ENCODE results near the gene HID1.

HID1 gene

GRCh38 chr17:74951680-74952421 is 20.7 kb downstream of the HID1 start:
- Mint-ChIP-seq H3K4me1 (ENCODE audit: low read depth) (no peaks in the 10 kb centered on the region), H3K36me3 (peaks cover 4% of the 10 kb centered on the region), H3K9me3 (ENCODE audit: low read depth) (no peaks in the 10 kb centered on the region), H3K4me3 (no peak overlapping the region), H3K27ac (no peak overlapping the region), H3K27me3 (no peaks in the 10 kb centered on the region)

- Mint-ChIP-seq H3K27me3 (no peaks in the 10 kb centered on the region), H3K4me3 (no peak overlapping the region), H3K36me3 (peaks cover 4% of the 10 kb centered on the region), H3K27ac (no peak overlapping the region), H3K9me3 (ENCODE audit: low read depth) (no peaks in the 10 kb centered on the region), H3K4me1 (ENCODE audit: low read depth) (no peaks in the 10 kb centered on the region)
Observed at GRCh38 chr17:74951065-74951464, 21.5 kb downstream of the HID1 start.

GRCh38 chr17:74950207-74950606 is 22.4 kb downstream of the HID1 start:
- Mint-ChIP-seq H3K36me3 (peaks cover 4% of the 10 kb centered on the region), H3K4me3 (no peak overlapping the region), H3K9me3 (ENCODE audit: low read depth) (no peaks in the 10 kb centered on the region), H3K4me1 (ENCODE audit: low read depth) (no peaks in the 10 kb centered on the region), H3K27ac (no peak overlapping the region), H3K27me3 (peaks cover 2% of the 10 kb centered on the region)

GRCh38 chr17:74949455-74950115 is 23.0 kb downstream of the HID1 start:
- peaks cover under 1% of the 10 kb centered on the region for H3K36me3 Mint-ChIP-seq
- H3K27me3 Mint-ChIP-seq: peaks cover 3% of the 10 kb centered on the region
- H3K4me1 Mint-ChIP-seq (ENCODE audit: low read depth): no peaks in the 10 kb centered on the region
- no peak overlapping the region for H3K4me3 Mint-ChIP-seq
- no peaks in the 10 kb centered on the region for H3K9me3 Mint-ChIP-seq (ENCODE audit: low read depth)
- H3K27ac Mint-ChIP-seq: no peak overlapping the region

GRCh38 chr17:74947041-74947754 is 25.4 kb downstream of the HID1 start:
- no peak overlapping the region for H3K27ac Mint-ChIP-seq
- H3K4me3 Mint-ChIP-seq: no peak overlapping the region
- H3K36me3 Mint-ChIP-seq: no peaks in the 10 kb centered on the region
- H3K4me1 Mint-ChIP-seq (ENCODE audit: low read depth): no peaks in the 10 kb centered on the region
- H3K27me3 Mint-ChIP-seq: peaks cover 6% of the 10 kb centered on the region
- no peaks in the 10 kb centered on the region for H3K9me3 Mint-ChIP-seq (ENCODE audit: low read depth)

GRCh38 chr17:74946641-74947040 is 25.9 kb downstream of the HID1 start:
- H3K36me3 Mint-ChIP-seq: no peaks in the 10 kb centered on the region
- H3K27ac Mint-ChIP-seq: no peak overlapping the region
- no peak overlapping the region for H3K4me3 Mint-ChIP-seq
- H3K4me1 Mint-ChIP-seq (ENCODE audit: low read depth): no peaks in the 10 kb centered on the region
- no peaks in the 10 kb centered on the region for H3K9me3 Mint-ChIP-seq (ENCODE audit: low read depth)
- peaks cover 10% of the 10 kb centered on the region for H3K27me3 Mint-ChIP-seq

GRCh38 chr17:74945543-74945942 is 27.0 kb downstream of the HID1 start:
- Mint-ChIP-seq H3K27me3 (peaks cover 11% of the 10 kb centered on the region), H3K9me3 (ENCODE audit: low read depth) (no peaks in the 10 kb centered on the region), H3K27ac (no peak overlapping the region), H3K4me1 (ENCODE audit: low read depth) (no peaks in the 10 kb centered on the region), H3K4me3 (no peak overlapping the region), H3K36me3 (no peaks in the 10 kb centered on the region)

GRCh38 chr17:74943808-74944522 is 28.6 kb downstream of the HID1 start:
- Mint-ChIP-seq H3K4me3 (no peak overlapping the region), H3K27me3 (peaks cover 14% of the 10 kb centered on the region), H3K27ac (no peak overlapping the region), H3K4me1 (ENCODE audit: low read depth) (no peaks in the 10 kb centered on the region), H3K36me3 (no peaks in the 10 kb centered on the region), H3K9me3 (ENCODE audit: low read depth) (no peaks in the 10 kb centered on the region)

GRCh38 chr17:74941128-74941725 is 31.3 kb downstream of the HID1 start:
- no peaks in the 10 kb centered on the region for H3K36me3 Mint-ChIP-seq
- H3K9me3 Mint-ChIP-seq (ENCODE audit: low read depth): no peaks in the 10 kb centered on the region
- peaks cover 2% of the 10 kb centered on the region for H3K4me1 Mint-ChIP-seq (ENCODE audit: low read depth)
- H3K4me3 Mint-ChIP-seq: no peak overlapping the region
- peaks cover 32% of the 10 kb centered on the region for H3K27me3 Mint-ChIP-seq
- no peak overlapping the region for H3K27ac Mint-ChIP-seq

GRCh38 chr17:74939534-74939933 is 33.0 kb downstream of the HID1 start:
- H3K4me1 Mint-ChIP-seq (ENCODE audit: low read depth): peaks cover 2% of the 10 kb centered on the region
- no peak overlapping the region for H3K27ac Mint-ChIP-seq
- H3K4me3 Mint-ChIP-seq: no peak overlapping the region
- H3K9me3 Mint-ChIP-seq (ENCODE audit: low read depth): no peaks in the 10 kb centered on the region
- H3K36me3 Mint-ChIP-seq: no peaks in the 10 kb centered on the region
- peaks cover 33% of the 10 kb centered on the region for H3K27me3 Mint-ChIP-seq

GRCh38 chr17:74938194-74938950 is 34.2 kb downstream of the HID1 start:
- Mint-ChIP-seq H3K9me3 (ENCODE audit: low read depth) (no peaks in the 10 kb centered on the region), H3K27ac (no peak overlapping the region), H3K27me3 (peaks cover 36% of the 10 kb centered on the region), H3K36me3 (no peaks in the 10 kb centered on the region), H3K4me1 (ENCODE audit: low read depth) (peaks cover 2% of the 10 kb centered on the region), H3K4me3 (no peak overlapping the region)

- H3K4me3 Mint-ChIP-seq: no peak overlapping the region
- H3K27ac Mint-ChIP-seq: no peak overlapping the region
- peaks cover 33% of the 10 kb centered on the region for H3K27me3 Mint-ChIP-seq
- H3K36me3 Mint-ChIP-seq: no peaks in the 10 kb centered on the region
- H3K4me1 Mint-ChIP-seq (ENCODE audit: low read depth): peaks cover 2% of the 10 kb centered on the region
- no peaks in the 10 kb centered on the region for H3K9me3 Mint-ChIP-seq (ENCODE audit: low read depth)
Observed at GRCh38 chr17:74937064-74938051, 35.2 kb downstream of the HID1 start.

- Mint-ChIP-seq H3K27me3 (peaks cover 29% of the 10 kb centered on the region), H3K9me3 (ENCODE audit: low read depth) (no peaks in the 10 kb centered on the region), H3K36me3 (no peaks in the 10 kb centered on the region), H3K27ac (no peak overlapping the region), H3K4me1 (ENCODE audit: low read depth) (peaks cover 2% of the 10 kb centered on the region), H3K4me3 (no peak overlapping the region)
Observed at GRCh38 chr17:74936470-74936799, 36.1 kb downstream of the HID1 start.

Data from activated naive CD8-positive, alpha-beta T cell (primary cell).